ENCODE data around the gene EXOC2. TPM values are rescaled to one million over a fixed set of nuclear protein-coding genes. Genes with fewer than 3 reads are reported as not detected.

Gene EXOC2
- total and polyA plus RNA-seq, 2 donors (not counting 3 experiments of a cell fraction or from before 2014, with no cell fraction given), result 18.2 to 30.8 TPM

GRCh38 chr6:452301-453067 lies 240.5 kb downstream of the EXOC2 start:
- dilution Hi-C loops (cut with MboI; ENCODE audit: extremely low pct_ligation_motif_present, low sequenced_read_pairs) (no loop called here), intact Hi-C loops (cut with micrococcal nuclease) (no loop called here)
- Histone ChIP-seq H3K9me3 (replicated peaks; ENCODE audit: control insufficient read depth, insufficient read depth, low read length) (no peaks in the 10 kb centered on the region), H3K4me3 (replicated peaks in 1 of 3; ENCODE audit: insufficient read depth in 1 of 3, low read depth in 1 of 3, low read length in 3 of 3) (no peak overlapping the region), H2AFZ (ENCODE audit: low read depth, low read length) (no peak overlapping the region), H3K4me2 (ENCODE audit: insufficient read depth, low read length) (no peak overlapping the region), H4K20me1 (replicated peaks; ENCODE audit: control insufficient read depth, extremely low read depth, insufficient read depth, low read length) (no peaks in the 10 kb centered on the region), H3K9me1 (replicated peaks; ENCODE audit: control insufficient read depth, extremely low read depth, insufficient read depth, low read length) (no peaks in the 10 kb centered on the region), H3K27me3 (ENCODE audit: control insufficient read depth in 2 of 2, insufficient read depth in 2 of 2, low read length in 2 of 2) (no peaks in the 10 kb centered on the region), H3K79me2 (ENCODE audit: control insufficient read depth, insufficient read depth, low read length) (no peaks in the 10 kb centered on the region), H3K4me1 (ENCODE audit: control insufficient read depth, extremely low read depth, insufficient read depth, low read length) (no peaks in the 10 kb centered on the region), H3K27ac (ENCODE audit: insufficient read depth, low read depth, low read length) (no peak overlapping the region), H3K36me3 (ENCODE audit: control insufficient read depth in 2 of 2, extremely low read depth in 1 of 2, insufficient read depth in 2 of 2, low read length in 2 of 2) (no peaks in the 10 kb centered on the region), H3K9ac (replicated peaks; ENCODE audit: extremely low read depth, insufficient read depth, low read length) (no peak overlapping the region)
- TF ChIP-seq JUN (IDR thresholded peaks at IDR 0.05; ENCODE audit: borderline replicate concordance, insufficient read depth, insufficient read length, low read depth), result no peak
- TF ChIP-seq CTCF (IDR thresholded peaks at IDR 0.05; ENCODE audit: extremely low read depth in 1 of 2, insufficient read depth in 1 of 2, low read depth in 1 of 2, low read length in 2 of 2), result no peak
- no peak for TF ChIP-seq GATA2 (IDR thresholded peaks at IDR 0.05; ENCODE audit: insufficient read depth, insufficient read length, low read depth, low read length)
- no peak for TF ChIP-seq MAX (IDR thresholded peaks at IDR 0.05; ENCODE audit: insufficient read depth, insufficient read length)
- ChIA-PET POLR2A (no interaction called here), CTCF (no interaction called here)
- BruUV-seq (replicated peaks), result no TSS peak
- DNase-seq (ENCODE audit: low read depth, low spot score) (no peak), FAIRE-seq (no peak)

- Histone ChIP-seq H3K4me3 (replicated peaks in 1 of 3; ENCODE audit: insufficient read depth in 1 of 3, low read depth in 1 of 3, low read length in 3 of 3) (no peak overlapping the region), H3K27ac (ENCODE audit: insufficient read depth, low read depth, low read length) (no peak overlapping the region), H4K20me1 (replicated peaks; ENCODE audit: control insufficient read depth, extremely low read depth, insufficient read depth, low read length) (no peaks in the 10 kb centered on the region), H2AFZ (ENCODE audit: low read depth, low read length) (no peak overlapping the region), H3K4me1 (ENCODE audit: control insufficient read depth, extremely low read depth, insufficient read depth, low read length) (no peaks in the 10 kb centered on the region), H3K4me2 (ENCODE audit: insufficient read depth, low read length) (no peak overlapping the region), H3K9ac (replicated peaks; ENCODE audit: extremely low read depth, insufficient read depth, low read length) (no peak overlapping the region), H3K9me3 (replicated peaks; ENCODE audit: control insufficient read depth, insufficient read depth, low read length) (no peaks in the 10 kb centered on the region), H3K36me3 (ENCODE audit: control insufficient read depth in 2 of 2, extremely low read depth in 1 of 2, insufficient read depth in 2 of 2, low read length in 2 of 2) (no peaks in the 10 kb centered on the region), H3K79me2 (ENCODE audit: control insufficient read depth, insufficient read depth, low read length) (no peaks in the 10 kb centered on the region), H3K9me1 (replicated peaks; ENCODE audit: control insufficient read depth, extremely low read depth, insufficient read depth, low read length) (no peaks in the 10 kb centered on the region), H3K27me3 (ENCODE audit: control insufficient read depth in 2 of 2, insufficient read depth in 2 of 2, low read length in 2 of 2) (no peaks in the 10 kb centered on the region)
- DNase-seq (ENCODE audit: low read depth, low spot score) (no peak), FAIRE-seq (no peak)
- no peak for TF ChIP-seq MYC (IDR thresholded peaks at IDR 0.05; ENCODE audit: low read depth, low read length)
- no peak for TF ChIP-seq FOS (IDR thresholded peaks at IDR 0.05; ENCODE audit: borderline replicate concordance, insufficient read depth, low read length)
- no peak for TF ChIP-seq JUN (IDR thresholded peaks at IDR 0.05; ENCODE audit: borderline replicate concordance, insufficient read depth, insufficient read length, low read depth)
- TF ChIP-seq POLR2AphosphoS5 (IDR thresholded peaks at IDR 0.05; ENCODE audit: insufficient read depth, low read depth, low read length), result no peak
- TF ChIP-seq EZH2 (IDR thresholded peaks at IDR 0.05; ENCODE audit: borderline replicate concordance, low read depth, low read length, severe bottlenecking), result no peak
- no peak for TF ChIP-seq POLR2A (IDR thresholded peaks at IDR 0.05; ENCODE audit: low read depth, low read length)
- TF ChIP-seq GATA2 (IDR thresholded peaks at IDR 0.05; ENCODE audit: insufficient read depth, insufficient read length, low read depth, low read length), result no peak
- TF ChIP-seq MAX (IDR thresholded peaks at IDR 0.05; ENCODE audit: insufficient read depth, insufficient read length), result no peak
- TF ChIP-seq CTCF (IDR thresholded peaks at IDR 0.05; ENCODE audit: extremely low read depth in 1 of 2, insufficient read depth in 1 of 2, low read depth in 1 of 2, low read length in 2 of 2), result no peak
- ChIA-PET CTCF (no interaction called here), POLR2A (no interaction called here)
- dilution Hi-C loops (cut with MboI; ENCODE audit: extremely low pct_ligation_motif_present, low sequenced_read_pairs), result no loop called here
- no TSS peak for BruUV-seq (replicated peaks)
- intact Hi-C loops (cut with micrococcal nuclease), result no loop called here
Measured at GRCh38 chr6:451847-452246, 241.1 kb downstream of the EXOC2 start.
